ENCODE results near the gene THSD7A.
A peak's percentile ranks its signal among the peaks of the same experiment; 100 is the strongest.

The THSD7A gene

GRCh38 chr7:11623093-11623678 is 208.8 kb downstream of the THSD7A start:
- DNase-seq: peak; percentile 22

- peak; percentile 36 for DNase-seq
These were observed 211.4 kb downstream of the THSD7A start for GRCh38 chr7:11620406-11621253.

- DNase-seq: no peak
These were observed 215.5 kb downstream of the THSD7A start for GRCh38 chr7:11616466-11616865.

GRCh38 chr7:11615174-11615573 is 216.8 kb downstream of the THSD7A start:
- DNase-seq: no peak

GRCh38 chr7:11613292-11613930 is 218.6 kb downstream of the THSD7A start:
- no peak for DNase-seq

GRCh38 chr7:11612737-11613136 is 219.3 kb downstream of the THSD7A start:
- no peak for DNase-seq

GRCh38 chr7:11609096-11609670 is 222.8 kb downstream of the THSD7A start:
- DNase-seq: no peak

- DNase-seq: no peak
These were observed 224.3 kb downstream of the THSD7A start for GRCh38 chr7:11607686-11608085.

- DNase-seq: no peak
These were observed 226.2 kb downstream of the THSD7A start for GRCh38 chr7:11605749-11606148.

GRCh38 chr7:11604505-11604904 is 227.5 kb downstream of the THSD7A start:
- no peak for DNase-seq

GRCh38 chr7:11601761-11602160 is 230.2 kb downstream of the THSD7A start:
- DNase-seq: no peak

- no peak for DNase-seq
These were observed 238.7 kb downstream of the THSD7A start for GRCh38 chr7:11593322-11593721.

- no peak for DNase-seq
These were observed 239.3 kb downstream of the THSD7A start for GRCh38 chr7:11592699-11593098.

GRCh38 chr7:11591943-11592342 is 240.1 kb downstream of the THSD7A start:
- DNase-seq: no peak

- no peak for DNase-seq
These were observed 240.9 kb downstream of the THSD7A start for GRCh38 chr7:11591055-11591633.

GRCh38 chr7:11589251-11589650 is 242.7 kb downstream of the THSD7A start:
- no peak for DNase-seq

GRCh38 chr7:11587814-11588213 is 244.2 kb downstream of the THSD7A start:
- DNase-seq: no peak

GRCh38 chr7:11587048-11587447 is 244.9 kb downstream of the THSD7A start:
- DNase-seq: no peak

- no peak for DNase-seq
These were observed 247.5 kb downstream of the THSD7A start for GRCh38 chr7:11584406-11585031.

- DNase-seq: peak; percentile 42
These were observed 252.9 kb downstream of the THSD7A start for GRCh38 chr7:11579141-11579540.

GRCh38 chr7:11576310-11576709 is 255.7 kb downstream of the THSD7A start:
- no peak for DNase-seq

GRCh38 chr7:11573128-11573750 is 258.8 kb downstream of the THSD7A start:
- DNase-seq: no peak

Measured in MV-4-11 (cell line).